Trophoblast cell (in vitro differentiated cells and primary cell): Measurements from ENCODE around the gene JMJD8.

ENCODE experiments used
- DNase-seq, 2 donors: peaks; one replicate each; pipeline ENCODE4 v3.0.0-alpha.2; 2016
- H2AFZ ChIP-seq: 2 replicates; pipeline ENCODE4 v1.6.1; 2013; ENCODE audit warnings: low read length, moderate library complexity, mild to moderate bottlenecking; ENCODE audit not compliant: insufficient read depth, poor library complexity
- H2AK5ac ChIP-seq: 2 replicates; pipeline ENCODE4 v1.6.1; 2013; ENCODE audit warnings: mild to moderate bottlenecking, low read length
- H2BK120ac ChIP-seq: 2 replicates; pipeline ENCODE4 v1.6.1; 2013; ENCODE audit warnings: low read length, mild to moderate bottlenecking, moderate library complexity; ENCODE audit not compliant: insufficient read depth, poor library complexity
- H2BK12ac ChIP-seq: 2 replicates; pipeline ENCODE4 v1.6.1; 2013; ENCODE audit warnings: mild to moderate bottlenecking, low read length, moderate library complexity
- H2BK5ac ChIP-seq: 2 replicates; pipeline ENCODE4 v1.6.1; 2013; ENCODE audit warnings: low read length, low read depth, moderate library complexity, mild to moderate bottlenecking; ENCODE audit not compliant: poor library complexity
- H3K14ac ChIP-seq: 2 replicates; pipeline ENCODE4 v1.6.1; 2013; ENCODE audit warnings: mild to moderate bottlenecking, low read length
- H3K18ac ChIP-seq: 2 replicates; pipeline ENCODE4 v1.6.1; 2013; ENCODE audit warnings: mild to moderate bottlenecking, low read length
- H3K23ac ChIP-seq: 2 replicates; pipeline ENCODE4 v1.6.1; 2013; ENCODE audit warnings: low read length
- H3K27ac ChIP-seq: 2 replicates; pipeline ENCODE4 v1.5.1; 2013; ENCODE audit warnings: low read depth, mild to moderate bottlenecking, inconsistent platforms, low read length, moderate library complexity
- H3K27me3 ChIP-seq: 2 replicates; pipeline ENCODE4 v1.6.1; 2013; ENCODE audit warnings: inconsistent platforms, mild to moderate bottlenecking, low read length, moderate library complexity; ENCODE audit not compliant: insufficient read depth
- H3K36me3 ChIP-seq, 2 experiments: 1 replicate in 1 of 2; 2 replicates in 1 of 2; pipeline ENCODE4 v1.6.1; 2013; ENCODE audit warnings: low read length in 2 of 2, mild to moderate bottlenecking in 2 of 2, moderate library complexity in 1 of 2; ENCODE audit not compliant: insufficient read depth in 2 of 2, control insufficient read depth in 1 of 2
- H3K4ac ChIP-seq: 2 replicates; pipeline ENCODE4 v1.6.1; 2013; ENCODE audit warnings: low read depth, mild to moderate bottlenecking, low read length, moderate library complexity
- H3K4me1 ChIP-seq, 2 experiments: 1 replicate in 1 of 2; 2 replicates in 1 of 2; pipeline ENCODE4 v1.6.1; 2013; ENCODE audit warnings: low read length in 2 of 2, mild to moderate bottlenecking in 2 of 2, moderate library complexity in 1 of 2; ENCODE audit not compliant: insufficient read depth in 2 of 2, control insufficient read depth in 1 of 2
- H3K4me2 ChIP-seq: 2 replicates; pipeline ENCODE4 v1.6.1; 2013; ENCODE audit warnings: inconsistent platforms, mild to moderate bottlenecking, low read length, moderate library complexity
- H3K4me3 ChIP-seq: 2 replicates; pipeline ENCODE4 v1.5.1; 2013; ENCODE audit warnings: mild to moderate bottlenecking, low read depth, low read length, inconsistent platforms
- H3K79me1 ChIP-seq: one replicate; pipeline ENCODE4 v1.6.1; 2013; ENCODE audit warnings: low read length
- H3K79me2 ChIP-seq: 2 replicates; pipeline ENCODE4 v1.6.1; 2013; ENCODE audit warnings: low read length, mild to moderate bottlenecking; ENCODE audit not compliant: control insufficient read depth, insufficient read depth, poor library complexity
- H3K9ac ChIP-seq: 2 replicates; pipeline ENCODE4 v1.6.1; 2013; ENCODE audit warnings: mild to moderate bottlenecking, low read length
- H3K9me3 ChIP-seq: 2 replicates; pipeline ENCODE4 v1.6.1; 2013; ENCODE audit warnings: low read depth, mild to moderate bottlenecking, control low read depth, inconsistent platforms, low read length; ENCODE audit not compliant: insufficient read depth
- H4K12ac ChIP-seq: 2 replicates; pipeline ENCODE4 v1.6.1; 2013; ENCODE audit warnings: low read depth, mild to moderate bottlenecking, low read length, moderate library complexity
- H4K8ac ChIP-seq: 2 replicates; pipeline ENCODE4 v1.6.1; 2013; ENCODE audit warnings: low read depth, mild to moderate bottlenecking, low read length, moderate library complexity
- H4K91ac ChIP-seq: one replicate; pipeline ENCODE4 v1.6.1; 2013; ENCODE audit warnings: low read depth, mild to moderate bottlenecking, low read length, moderate library complexity
- WGBS: extraction: QIAGEN DNeasy Blood & Tissue Kit; methylation state at CpG from one replicate; pipeline ENCODE4 v1.1.7; 2013; ENCODE audit warnings: missing lambda C conversion rate; ENCODE audit not compliant: insufficient read length, insufficient coverage; ENCODE audit errors: extremely low coverage; 5-methylcytosine and 5-hydroxymethylcytosine counted together

The JMJD8 gene

GRCh38 chr16:678858-679813 is 5.0 kb downstream of the JMJD8 start:
- peak overlapping the region; percentile 38 for H2AK5ac ChIP-seq
- H3K27me3 ChIP-seq, result peaks cover 3% of the 10 kb centered on the region
- peak; percentile 55 to 66 for DNase-seq
- H2BK5ac ChIP-seq, result peak overlapping the region; percentile 10
- no peak overlapping the region for H3K23ac ChIP-seq
- H3K18ac ChIP-seq, result peak overlapping the region; percentile 56
- WGBS, result no CpG with 5 or more reads among the region's 52 CpGs
- peak overlapping the region; percentile 37 for H2BK12ac ChIP-seq
- H3K9ac ChIP-seq, result no peak overlapping the region
- H3K9me3 ChIP-seq, result peaks cover 4% of the 10 kb centered on the region
- peaks cover 27 to 32% of the 10 kb centered on the region in 2 experiments for H3K36me3 ChIP-seq
- peak overlapping the region; percentile 43 for H2BK120ac ChIP-seq
- H3K4ac ChIP-seq, result peak overlapping the region; percentile 19
- H3K4me3 ChIP-seq, result peak overlapping the region; percentile 48
- H3K4me1 ChIP-seq, result peaks cover 32 to 35% of the 10 kb centered on the region in 2 experiments
- peak overlapping the region; percentile 84 for H4K12ac ChIP-seq
- peak overlapping the region; percentile 81 for H3K4me2 ChIP-seq
- H2AFZ ChIP-seq, result peak overlapping the region; percentile 73
- H4K8ac ChIP-seq, result peak overlapping the region; percentile 76
- H3K14ac ChIP-seq, result peak overlapping the region; percentile 70
- H3K79me1 ChIP-seq, result peaks cover 11% of the 10 kb centered on the region
- peaks cover 21% of the 10 kb centered on the region for H3K79me2 ChIP-seq
- peak overlapping the region; percentile 57 for H4K91ac ChIP-seq
- H3K27ac ChIP-seq, result peak overlapping the region; percentile 71

- no peak overlapping the region for H3K27ac ChIP-seq
- peak overlapping the region; percentile 76 for H4K8ac ChIP-seq
- no peak for DNase-seq
- H3K9me3 ChIP-seq, result peaks cover 4% of the 10 kb centered on the region
- H3K9ac ChIP-seq, result no peak overlapping the region
- H3K4me1 ChIP-seq, result peaks cover 29 to 30% of the 10 kb centered on the region in 2 experiments
- no peak overlapping the region for H4K91ac ChIP-seq
- WGBS, result no CpG with 5 or more reads among the region's 21 CpGs
- H3K4me3 ChIP-seq, result no peak overlapping the region
- peak overlapping the region; percentile 37 for H2AK5ac ChIP-seq
- H3K14ac ChIP-seq, result no peak overlapping the region
- no peak overlapping the region for H3K4ac ChIP-seq
- H2BK12ac ChIP-seq, result no peak overlapping the region
- H3K23ac ChIP-seq, result no peak overlapping the region
- no peak overlapping the region for H3K18ac ChIP-seq
- peaks cover 16% of the 10 kb centered on the region for H3K79me2 ChIP-seq
- H2BK120ac ChIP-seq, result no peak overlapping the region
- H3K4me2 ChIP-seq, result no peak overlapping the region
- no peak overlapping the region for H2BK5ac ChIP-seq
- no peak overlapping the region for H4K12ac ChIP-seq
- H2AFZ ChIP-seq, result no peak overlapping the region
- H3K27me3 ChIP-seq, result peaks cover 3% of the 10 kb centered on the region
- peaks cover 8% of the 10 kb centered on the region for H3K79me1 ChIP-seq
- peaks cover 33 to 37% of the 10 kb centered on the region in 2 experiments for H3K36me3 ChIP-seq
Observed at GRCh38 chr16:678209-678857, 5.8 kb downstream of the JMJD8 start.

- H3K79me2 ChIP-seq, result peaks cover 16% of the 10 kb centered on the region
- no CpG with 5 or more reads among the region's 57 CpGs for WGBS
- H2BK120ac ChIP-seq, result no peak overlapping the region
- H3K23ac ChIP-seq, result no peak overlapping the region
- no peak overlapping the region for H3K27ac ChIP-seq
- no peak overlapping the region for H2AK5ac ChIP-seq
- peak overlapping the region; percentile 8 for H3K4me3 ChIP-seq
- H3K18ac ChIP-seq, result no peak overlapping the region
- no peak overlapping the region for H2AFZ ChIP-seq
- no peak overlapping the region for H2BK12ac ChIP-seq
- H3K4me1 ChIP-seq, result peaks cover 23 to 26% of the 10 kb centered on the region in 2 experiments
- peak in 1 of 2 donors; percentile 32 for DNase-seq
- no peak overlapping the region for H4K12ac ChIP-seq
- H3K79me1 ChIP-seq, result peaks cover 8% of the 10 kb centered on the region
- no peak overlapping the region for H3K4ac ChIP-seq
- no peak overlapping the region for H3K9ac ChIP-seq
- no peak overlapping the region for H2BK5ac ChIP-seq
- H4K8ac ChIP-seq, result no peak overlapping the region
- peaks cover 2% of the 10 kb centered on the region for H3K9me3 ChIP-seq
- H4K91ac ChIP-seq, result no peak overlapping the region
- H3K36me3 ChIP-seq, result peaks cover 33 to 37% of the 10 kb centered on the region in 2 experiments
- no peak overlapping the region for H3K14ac ChIP-seq
- peaks cover 3% of the 10 kb centered on the region for H3K27me3 ChIP-seq
- no peak overlapping the region for H3K4me2 ChIP-seq
Observed at GRCh38 chr16:677316-678190, 6.6 kb downstream of the JMJD8 start.

DNA sequence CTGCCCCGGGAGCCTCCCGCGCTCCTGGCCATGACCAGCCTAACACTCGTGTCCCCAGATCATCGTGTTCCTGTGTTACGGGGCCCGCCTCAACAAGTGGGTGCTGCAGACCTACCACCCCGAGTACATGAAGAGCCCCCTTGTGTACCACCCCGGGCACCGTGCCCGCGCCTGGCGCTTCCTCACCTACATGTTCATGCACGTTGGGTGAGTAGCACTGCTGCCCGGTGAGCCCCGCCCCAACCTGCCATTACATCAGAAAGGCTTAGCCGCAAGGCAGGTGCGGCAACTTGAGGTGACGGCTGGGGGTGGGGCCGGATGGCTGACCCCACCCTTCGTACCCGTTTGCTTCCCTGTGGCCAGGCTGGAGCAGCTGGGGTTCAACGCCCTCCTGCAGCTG is 7.2 kb downstream of the JMJD8 start:
- H2AK5ac ChIP-seq, result no peak overlapping the region
- no peak overlapping the region for H3K9ac ChIP-seq
- no peak overlapping the region for H2BK5ac ChIP-seq
- H3K27ac ChIP-seq, result no peak overlapping the region
- H3K79me2 ChIP-seq, result peaks cover 15% of the 10 kb centered on the region
- no CpG with 5 or more reads among the region's 23 CpGs for WGBS
- no peak overlapping the region for H2BK12ac ChIP-seq
- no peak overlapping the region for H4K8ac ChIP-seq
- no peak overlapping the region for H3K4ac ChIP-seq
- H3K4me1 ChIP-seq, result peaks cover 23 to 24% of the 10 kb centered on the region in 2 experiments
- H3K4me2 ChIP-seq, result no peak overlapping the region
- H3K23ac ChIP-seq, result no peak overlapping the region
- H4K91ac ChIP-seq, result no peak overlapping the region
- H2AFZ ChIP-seq, result no peak overlapping the region
- DNase-seq, result peak in 1 of 2 donors; percentile 39
- no peak overlapping the region for H4K12ac ChIP-seq
- peaks cover 33 to 37% of the 10 kb centered on the region in 2 experiments for H3K36me3 ChIP-seq
- H3K27me3 ChIP-seq, result peaks cover 3% of the 10 kb centered on the region
- H3K9me3 ChIP-seq, result peaks cover 2% of the 10 kb centered on the region
- no peak overlapping the region for H3K18ac ChIP-seq
- H3K14ac ChIP-seq, result no peak overlapping the region
- peak overlapping the region; percentile 8 for H3K4me3 ChIP-seq
- peaks cover 8% of the 10 kb centered on the region for H3K79me1 ChIP-seq
- H2BK120ac ChIP-seq, result no peak overlapping the region
